HG02588 (cell line): ENCODE results near the gene EML5.
A peak's percentile ranks its signal among the peaks of the same experiment; 100 is the strongest.
"Not testable (repeated sequence)": the region's sequence is repeated elsewhere in the genome, so short reads cannot be mapped to it uniquely, and the experiment has no call there.

ENCODE experiments used
- ATAC-seq: cut with Tn5 transposase; IDR thresholded peaks from one replicate; pipeline ENCODE4 v1.9.1; 2021; ENCODE audit warnings: mild to moderate bottlenecking, moderate library complexity; ENCODE audit not compliant: unreplicated experiment

EML5 gene

GRCh38 chr14:88792473-88793258 lies at the start of gene EML5:
TSS of gene EML5 (minus strand) at chr14:88792953. CDS start at chr14:88792503, 450 bp downstream.
- ATAC-seq, result peak; percentile 86

DNA sequence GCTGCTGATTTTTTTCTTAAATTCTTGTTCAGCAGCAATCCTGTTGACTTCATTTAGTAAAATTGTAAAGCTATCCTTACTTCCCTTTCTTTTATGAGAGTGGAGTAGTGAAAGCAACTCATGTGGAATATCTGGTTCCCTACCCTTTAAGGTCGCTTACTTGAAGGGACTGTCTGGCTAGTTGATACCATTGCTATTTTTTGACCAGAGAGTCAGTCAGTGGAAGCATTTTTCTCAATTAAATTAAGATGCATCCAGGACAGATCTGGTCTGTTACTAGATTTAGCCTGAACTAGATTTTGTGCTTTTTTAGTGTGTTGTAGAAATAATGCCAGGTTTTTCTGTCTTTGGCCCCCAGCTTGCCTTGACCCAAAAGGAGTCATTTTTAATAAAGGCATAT lies 49.7 kb upstream of the EML5 start:
- ATAC-seq, result no peak

DNA sequence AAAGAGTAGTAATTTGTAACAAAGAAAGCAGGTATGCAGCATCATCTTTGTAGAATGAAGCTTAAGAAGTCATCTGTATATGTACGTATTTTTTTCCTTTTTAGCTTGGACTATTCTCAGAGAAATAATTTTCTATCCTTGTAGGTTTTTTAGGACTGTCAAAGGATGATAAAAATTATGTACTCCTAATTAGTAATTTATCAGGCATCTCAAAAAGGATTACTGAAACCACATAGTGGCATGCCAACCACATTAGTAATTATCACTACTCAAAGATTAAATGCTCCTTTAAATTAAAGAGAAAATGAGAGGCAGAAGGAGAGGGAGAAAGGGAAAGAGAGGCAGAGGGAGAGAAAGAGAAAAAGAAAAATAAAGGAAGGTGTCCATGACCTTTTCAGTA lies 49.0 kb upstream of the EML5 start:
- no peak for ATAC-seq

DNA sequence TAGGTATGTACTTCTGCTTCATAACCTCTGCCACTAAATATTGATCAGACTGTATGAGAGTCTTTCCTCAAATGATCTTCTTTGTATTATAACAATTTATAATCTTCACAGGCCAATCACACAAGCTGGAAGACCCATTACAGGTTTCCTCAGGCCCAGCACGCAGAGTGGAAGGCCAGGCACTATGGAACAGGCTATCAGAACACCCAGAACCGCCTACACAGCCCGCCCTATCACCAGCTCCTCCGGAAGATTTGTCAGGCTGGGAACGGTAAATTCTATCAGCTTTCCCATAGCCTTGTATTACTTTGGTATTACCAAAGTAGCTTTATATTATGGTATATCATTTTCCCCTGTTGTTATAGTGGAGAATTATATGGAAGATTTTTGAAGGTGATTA lies 48.2 kb upstream of the EML5 start:
- ATAC-seq, result no peak

GRCh38 chr14:88838015-88838414 lies 45.3 kb upstream of the EML5 start:
- ATAC-seq, result no peak

DNA sequence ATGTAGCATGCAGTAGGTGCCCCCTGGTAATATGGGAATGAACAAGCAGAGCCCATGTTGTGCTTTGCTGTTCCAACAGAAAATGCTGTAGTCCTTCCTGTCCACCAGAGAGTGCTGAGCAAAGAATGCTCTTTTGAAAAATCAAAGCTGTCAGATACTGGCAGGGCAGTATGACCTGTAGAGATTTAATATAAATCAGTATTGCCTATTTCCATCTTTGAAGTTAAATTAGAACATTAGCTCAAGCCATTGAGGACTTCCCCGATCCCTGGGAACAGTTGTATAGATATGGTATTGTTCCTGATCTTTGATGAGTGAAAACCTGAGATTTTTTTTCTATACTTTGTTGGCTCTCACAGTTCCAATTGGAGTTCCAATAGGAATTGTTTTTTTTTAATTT lies 44.7 kb upstream of the EML5 start:
- ATAC-seq, result no peak

GRCh38 chr14:88835661-88836060 lies 42.9 kb upstream of the EML5 start:
- ATAC-seq, result no peak

DNA sequence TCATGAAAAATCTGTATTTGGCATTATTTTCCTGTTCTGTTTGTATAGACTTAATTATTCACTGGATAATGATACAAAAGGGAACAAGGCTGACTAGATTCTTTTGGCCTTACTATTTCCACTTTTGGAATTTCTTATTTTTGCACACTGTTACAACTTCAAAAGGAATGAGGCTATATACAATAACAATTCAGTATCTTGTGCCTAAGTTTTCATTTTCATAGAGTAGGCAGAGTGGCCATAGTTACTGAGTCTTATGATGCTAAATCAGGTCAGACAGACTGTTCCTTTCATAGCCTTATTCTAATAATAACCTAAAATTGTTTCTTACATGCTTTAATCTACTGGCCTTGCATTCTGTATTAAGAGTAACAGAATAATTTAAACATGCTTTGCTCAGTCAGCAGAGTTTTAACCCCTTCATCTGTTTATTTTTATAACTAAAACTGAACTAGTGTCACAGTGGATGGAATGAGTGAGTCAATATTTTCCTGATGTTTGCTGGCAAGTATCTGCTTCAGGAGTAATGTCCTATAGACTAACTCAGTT lies 42.2 kb upstream of the EML5 start:
- ATAC-seq, result no peak

DNA sequence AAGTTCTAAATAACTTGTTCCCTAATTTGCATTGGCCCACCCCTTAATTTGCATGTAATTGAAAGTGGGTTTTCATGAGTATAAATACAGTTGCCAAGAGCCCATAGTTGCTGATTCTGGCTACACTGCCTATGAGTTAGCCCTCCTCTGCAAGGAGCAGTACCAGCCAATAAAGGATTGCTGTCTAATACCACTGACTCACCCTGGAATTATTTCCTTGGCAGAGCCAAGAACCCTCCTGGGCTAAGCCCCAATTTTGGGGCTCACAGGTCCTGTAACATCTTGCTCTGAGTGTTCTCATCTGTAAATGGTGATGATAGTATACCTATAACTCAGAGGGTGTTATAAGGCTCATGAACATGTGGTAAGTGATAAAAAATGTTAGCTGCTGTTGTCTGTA lies 38.5 kb upstream of the EML5 start:
- ATAC-seq, result no peak

- no peak for ATAC-seq
Observed at GRCh38 chr14:88829685-88830302, 37.0 kb upstream of the EML5 start.

DNA sequence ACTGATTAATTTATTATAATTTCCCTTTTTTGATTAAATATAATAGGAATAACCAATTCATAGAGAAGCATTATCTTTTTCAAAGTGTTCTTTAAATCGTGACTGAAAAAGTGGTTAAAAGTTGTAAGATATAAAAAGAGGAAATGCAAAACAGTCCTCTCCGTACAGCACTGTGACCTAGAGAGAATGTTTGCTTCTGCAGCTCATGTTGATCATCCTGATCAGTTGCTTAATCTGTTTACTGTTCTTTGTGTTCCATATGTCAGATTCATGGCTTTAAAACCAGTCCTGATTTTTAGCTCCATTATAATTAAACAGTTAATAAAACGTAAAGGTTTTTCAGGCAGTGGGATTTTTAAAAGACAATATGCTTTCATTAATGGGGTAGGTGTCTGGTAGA lies 36.4 kb upstream of the EML5 start:
- no peak for ATAC-seq

DNA sequence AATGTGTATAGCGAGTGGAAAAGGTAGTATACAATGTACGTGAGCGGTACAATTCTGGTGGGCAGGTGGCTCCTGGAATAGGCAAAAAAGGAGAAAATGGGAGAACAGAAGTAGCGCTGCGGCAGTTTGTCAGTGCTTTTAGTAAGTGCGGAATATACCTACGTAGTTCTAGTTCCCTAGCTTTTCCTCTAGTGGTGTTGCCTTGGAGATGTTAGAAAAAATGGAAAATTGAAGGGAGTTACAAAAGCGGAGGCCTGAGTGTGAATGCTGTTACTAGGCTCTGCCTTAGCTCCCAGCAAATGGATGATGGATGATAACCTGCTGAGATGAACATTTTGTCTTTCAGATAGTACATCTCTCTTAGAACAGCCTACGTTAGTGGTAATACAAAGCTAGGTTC lies 32.8 kb upstream of the EML5 start:
- ATAC-seq, result no peak

GRCh38 chr14:88825078-88825458 lies 32.3 kb upstream of the EML5 start:
- ATAC-seq, result no peak

DNA sequence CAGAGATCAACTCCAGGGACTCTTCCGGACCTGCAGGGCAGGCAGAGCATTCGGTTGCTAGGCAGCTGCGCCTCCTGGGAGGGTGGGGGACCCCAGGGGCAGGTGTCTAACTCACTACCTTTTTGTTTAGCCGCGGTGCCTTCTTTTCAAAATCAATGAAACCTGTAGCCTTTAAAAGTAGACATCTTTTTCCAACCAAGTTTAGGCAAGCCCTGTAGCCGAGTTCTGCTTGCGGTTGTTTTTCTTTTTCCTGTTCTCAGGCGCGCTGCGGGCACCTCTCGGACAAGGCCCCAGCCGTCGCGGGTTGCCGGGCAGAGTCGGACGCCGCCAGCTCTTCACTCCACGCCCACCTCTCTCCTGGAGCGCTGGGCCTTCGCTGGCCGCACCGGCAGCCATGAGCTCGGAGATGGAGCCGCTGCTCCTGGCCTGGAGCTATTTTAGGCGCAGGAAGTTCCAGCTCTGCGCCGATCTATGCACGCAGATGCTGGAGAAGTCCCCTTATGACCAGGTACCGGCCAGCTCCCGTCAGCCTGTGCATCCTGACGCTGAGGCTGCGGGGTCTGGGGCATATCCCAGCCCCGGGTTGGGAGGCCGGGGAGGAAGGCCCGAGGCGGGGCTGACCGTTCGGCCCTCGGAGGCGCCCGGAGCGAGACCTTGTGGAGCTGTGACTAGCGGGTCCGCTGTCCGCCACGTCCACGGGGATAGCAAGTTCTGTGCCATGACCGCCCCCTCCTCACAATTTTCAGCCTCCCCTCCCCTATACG lies 31.7 kb upstream of the EML5 start, which contains the start of gene TTC8:
Gene TTC8 (plus strand): TSS at position 338 of the 764 bp plus-strand sequence. CDS start 57 bp downstream, at position 395.
- ATAC-seq, result peak; percentile 99

- peak; percentile 10 for ATAC-seq
Observed at GRCh38 chr14:88823968-88824313, 31.2 kb upstream of the EML5 start.

DNA sequence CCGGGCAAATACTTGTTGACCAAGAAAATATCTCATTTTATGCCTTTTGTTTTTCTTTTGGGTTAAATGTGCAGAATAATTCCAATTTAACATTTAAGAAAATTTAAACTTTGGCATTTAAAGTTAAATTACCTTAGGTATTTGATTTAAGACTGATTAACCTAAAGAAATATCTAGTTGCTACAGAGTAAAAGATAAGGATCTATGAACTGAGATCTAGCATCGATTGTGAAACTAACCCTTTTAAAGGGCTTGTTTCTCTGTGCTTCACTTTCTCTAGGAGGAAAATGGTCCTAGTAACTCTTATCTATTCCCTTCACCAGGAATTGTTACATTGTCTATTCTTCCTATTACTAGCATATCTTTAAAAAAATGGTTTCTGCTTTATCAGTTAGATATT lies 29.1 kb upstream of the EML5 start:
- no peak for ATAC-seq

DNA sequence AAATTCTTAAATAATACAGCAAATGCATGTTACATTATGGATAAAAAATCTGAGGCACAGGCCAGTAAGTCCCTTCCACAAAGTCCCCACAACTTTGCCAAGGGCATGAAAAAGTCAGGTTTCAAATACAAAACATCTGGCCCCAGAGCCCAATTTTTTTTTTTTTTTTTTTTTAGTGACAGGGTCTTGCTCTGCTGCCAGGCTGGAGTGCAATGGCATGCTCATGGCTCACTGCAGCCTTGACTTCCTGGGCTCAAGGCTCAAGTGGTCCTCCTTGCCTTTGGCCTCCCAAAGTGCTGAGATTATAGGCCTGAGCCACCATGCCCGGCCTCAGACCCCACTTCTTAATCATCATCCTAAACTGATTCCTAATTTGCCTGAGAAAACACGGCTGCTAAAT lies 28.6 kb upstream of the EML5 start:
- no peak for ATAC-seq

GRCh38 chr14:88819674-88820073 lies 26.9 kb upstream of the EML5 start:
- not testable (repeated sequence) for ATAC-seq

DNA sequence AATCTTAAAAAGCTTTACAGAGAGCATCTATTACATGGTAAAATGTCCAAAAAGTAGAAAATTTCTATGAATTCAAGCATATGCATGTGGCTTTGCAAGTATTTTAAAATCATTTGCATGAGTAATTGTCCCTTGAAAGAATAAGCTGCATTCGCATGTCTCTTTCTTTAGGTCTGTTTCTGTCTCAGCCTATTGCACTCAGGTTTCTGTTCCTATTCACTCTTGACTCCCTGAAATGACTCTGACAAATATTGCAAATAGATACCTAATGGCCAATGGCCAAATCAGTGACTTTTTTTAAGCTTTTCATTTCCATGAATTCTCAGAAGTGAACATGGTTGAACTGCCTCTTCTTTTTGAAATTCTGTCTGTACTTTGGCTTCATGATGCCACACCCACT lies 25.3 kb upstream of the EML5 start:
- no peak for ATAC-seq

GRCh38 chr14:88815980-88816379 lies 23.2 kb upstream of the EML5 start:
- no peak for ATAC-seq

DNA sequence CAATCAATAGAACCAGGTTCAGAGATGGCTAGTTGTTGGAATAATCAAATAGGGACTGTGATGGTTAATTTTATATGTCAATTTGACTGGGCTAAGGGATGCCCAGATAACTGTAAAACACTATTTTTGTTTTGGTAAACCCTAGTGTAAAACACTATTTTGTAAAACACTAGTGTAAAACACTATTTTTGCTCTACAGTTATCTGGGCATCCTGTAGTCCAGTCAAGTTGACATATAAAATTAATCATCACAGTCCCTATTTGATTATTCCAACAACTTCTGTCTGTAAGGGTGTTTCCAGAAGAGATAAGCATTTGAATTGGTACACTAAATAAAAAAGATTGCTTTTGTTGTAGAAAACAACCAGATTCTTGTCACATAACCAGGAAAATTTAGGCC lies 15.6 kb upstream of the EML5 start:
- ATAC-seq, result no peak

DNA sequence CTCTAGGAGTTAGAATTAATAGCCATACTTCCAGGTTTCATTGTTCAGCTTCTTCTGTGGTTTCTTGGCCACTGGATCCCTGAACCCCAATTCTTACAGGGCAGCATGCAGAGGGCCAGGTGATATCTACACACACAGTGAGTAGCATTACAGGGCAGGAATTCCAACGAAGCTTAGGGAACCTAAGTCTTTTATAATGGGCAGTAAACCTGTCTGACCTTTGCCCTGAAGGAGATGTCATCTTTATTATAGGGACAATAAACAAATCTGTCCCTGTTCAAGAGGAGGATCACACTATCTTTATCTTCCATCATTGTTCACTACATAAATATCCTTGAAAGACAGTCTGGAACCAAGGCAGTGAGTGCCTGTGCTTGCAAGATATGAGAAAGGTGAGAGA lies 11.7 kb upstream of the EML5 start:
- ATAC-seq, result no peak
